ENCODE measurements around the gene VASP.

DNA sequence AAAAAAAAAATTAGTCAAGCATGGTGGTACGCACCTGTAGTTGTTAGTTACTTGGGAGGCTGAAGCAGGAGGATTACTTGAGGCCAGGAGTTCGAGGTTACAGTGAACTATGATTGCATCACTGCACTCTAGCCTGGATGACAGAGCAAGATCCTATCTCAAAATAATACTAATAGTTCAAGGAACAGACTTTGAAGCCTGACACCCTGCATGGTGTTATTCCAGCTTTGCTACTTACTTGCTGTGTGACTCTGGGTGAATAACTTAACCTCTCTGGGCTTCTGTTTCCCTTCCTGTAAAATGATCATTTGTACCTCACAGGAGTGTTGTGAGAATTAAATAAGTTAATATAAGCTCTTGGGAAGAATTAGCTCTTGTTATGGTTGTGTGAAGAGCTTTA is 43.0 kb upstream of the VASP start:
- TF ChIP-seq, protein P1, sequence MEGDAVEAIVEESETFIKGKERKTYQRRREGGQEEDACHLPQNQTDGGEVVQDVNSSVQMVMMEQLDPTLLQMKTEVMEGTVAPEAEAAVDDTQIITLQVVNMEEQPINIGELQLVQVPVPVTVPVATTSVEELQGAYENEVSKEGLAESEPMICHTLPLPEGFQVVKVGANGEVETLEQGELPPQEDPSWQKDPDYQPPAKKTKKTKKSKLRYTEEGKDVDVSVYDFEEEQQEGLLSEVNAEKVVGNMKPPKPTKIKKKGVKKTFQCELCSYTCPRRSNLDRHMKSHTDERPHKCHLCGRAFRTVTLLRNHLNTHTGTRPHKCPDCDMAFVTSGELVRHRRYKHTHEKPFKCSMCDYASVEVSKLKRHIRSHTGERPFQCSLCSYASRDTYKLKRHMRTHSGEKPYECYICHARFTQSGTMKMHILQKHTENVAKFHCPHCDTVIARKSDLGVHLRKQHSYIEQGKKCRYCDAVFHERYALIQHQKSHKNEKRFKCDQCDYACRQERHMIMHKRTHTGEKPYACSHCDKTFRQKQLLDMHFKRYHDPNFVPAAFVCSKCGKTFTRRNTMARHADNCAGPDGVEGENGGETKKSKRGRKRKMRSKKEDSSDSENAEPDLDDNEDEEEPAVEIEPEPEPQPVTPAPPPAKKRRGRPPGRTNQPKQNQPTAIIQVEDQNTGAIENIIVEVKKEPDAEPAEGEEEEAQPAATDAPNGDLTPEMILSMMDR (IDR thresholded peaks at IDR 0.05), result no peak
- TF ChIP-seq POLR2A (IDR thresholded peaks at IDR 0.05), result no peak

Data from vagina (tissue), 2 donors.